GM21825 (cell line): ENCODE measurements around the gene NHEJ1.

Source experiments
- ATAC-seq: cut with Tn5 transposase; IDR thresholded peaks from one replicate; pipeline ENCODE4 v1.9.1; 2021; ENCODE audit warnings: mild to moderate bottlenecking, moderate library complexity; ENCODE audit not compliant: unreplicated experiment

Gene NHEJ1

DNA sequence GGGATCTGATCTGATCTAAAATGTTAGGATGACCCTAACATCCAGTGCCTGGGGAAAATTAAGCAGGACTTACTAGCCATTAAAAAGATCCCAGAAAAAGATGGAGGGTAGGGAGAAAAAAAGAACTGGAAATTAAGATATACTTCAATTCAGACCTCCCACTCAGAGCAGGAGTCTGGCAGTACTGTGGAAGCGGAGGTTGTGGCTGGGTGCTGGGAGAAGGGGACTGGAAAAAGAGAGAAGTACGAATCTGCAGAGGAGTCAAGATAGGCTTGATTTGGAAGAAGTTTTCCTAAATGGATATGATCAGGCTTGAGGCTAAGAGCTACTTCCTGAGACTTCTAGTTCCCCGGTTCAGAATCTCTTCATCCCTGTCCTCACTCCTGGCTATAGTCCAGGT is 66.4 kb downstream of the NHEJ1 start:
- no peak for ATAC-seq

DNA sequence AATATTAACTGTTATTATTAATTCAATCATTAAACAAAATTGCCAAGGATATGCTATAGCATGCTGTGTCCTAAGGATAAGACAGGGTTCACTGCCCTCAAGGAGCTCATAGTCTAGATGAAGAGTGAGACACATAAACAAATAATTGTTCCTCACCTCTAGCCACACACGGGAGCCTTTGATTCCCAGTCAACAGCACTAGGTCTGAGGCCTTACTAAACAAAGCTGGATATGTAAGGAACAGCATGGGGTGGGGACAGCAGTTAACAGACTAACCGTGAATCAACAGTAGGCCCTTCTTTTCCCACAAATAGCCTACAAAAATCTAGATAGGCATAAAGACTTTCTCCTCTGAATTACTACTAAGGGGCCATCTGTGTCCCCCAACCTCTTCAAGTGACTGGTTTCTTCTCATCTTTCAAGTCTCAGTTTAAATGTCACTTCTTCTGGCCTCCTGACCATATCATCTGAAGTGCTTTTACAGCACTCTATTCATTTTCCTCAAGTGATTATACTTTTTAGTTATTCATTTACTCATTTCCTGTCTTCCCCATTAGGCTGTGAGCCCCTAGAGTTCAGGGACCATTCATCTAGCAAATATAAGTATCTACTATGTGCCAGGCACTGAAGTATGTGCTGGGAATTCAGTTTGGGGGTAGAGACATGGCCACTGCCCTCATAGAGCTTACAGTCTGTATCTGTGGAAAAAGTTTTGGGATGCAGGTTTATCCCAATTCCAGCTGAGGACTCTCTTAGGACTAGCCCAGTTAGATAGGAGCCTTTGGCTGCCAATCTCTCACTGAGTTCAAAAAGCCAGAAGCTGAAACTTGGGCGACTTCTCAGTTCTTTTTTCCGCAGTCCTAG is 69.9 kb downstream of the NHEJ1 start:
- no peak for ATAC-seq

DNA sequence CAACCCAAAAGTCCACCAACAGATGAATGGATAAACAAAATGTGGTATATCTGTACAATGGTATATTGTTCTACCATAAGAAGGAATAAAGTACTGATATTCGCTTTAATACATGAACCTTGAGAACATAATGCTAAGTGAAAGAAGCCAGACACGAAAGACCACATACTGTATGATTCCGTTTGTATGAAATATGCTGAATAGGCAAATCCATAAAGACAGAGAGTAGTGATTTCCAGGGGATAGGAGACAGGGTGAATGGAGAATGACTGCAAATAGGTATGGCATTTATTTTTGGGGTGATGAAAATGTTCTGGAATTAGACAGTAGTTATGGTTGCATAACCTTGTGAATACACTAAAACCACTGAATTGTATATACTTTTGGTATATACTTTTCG is 71.3 kb downstream of the NHEJ1 start:
- ATAC-seq: no peak

DNA sequence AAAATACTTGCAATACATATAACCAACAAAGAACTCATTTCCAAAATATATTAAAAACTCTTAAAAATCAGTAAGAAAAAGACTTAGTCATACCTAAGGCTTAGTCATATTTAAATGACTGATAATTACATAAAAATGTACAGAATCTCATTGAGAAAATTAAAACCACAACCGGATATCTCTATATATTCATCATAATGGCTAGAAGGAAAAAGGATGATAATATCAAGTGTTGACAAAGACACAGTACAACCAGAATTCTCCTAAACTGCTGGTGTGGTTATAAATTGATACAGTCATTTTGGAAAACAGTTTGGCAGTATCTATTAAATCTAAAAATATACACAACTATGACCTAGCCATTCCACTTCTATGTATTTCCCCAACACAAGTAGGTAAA is 72.8 kb downstream of the NHEJ1 start:
- ATAC-seq: no peak

DNA sequence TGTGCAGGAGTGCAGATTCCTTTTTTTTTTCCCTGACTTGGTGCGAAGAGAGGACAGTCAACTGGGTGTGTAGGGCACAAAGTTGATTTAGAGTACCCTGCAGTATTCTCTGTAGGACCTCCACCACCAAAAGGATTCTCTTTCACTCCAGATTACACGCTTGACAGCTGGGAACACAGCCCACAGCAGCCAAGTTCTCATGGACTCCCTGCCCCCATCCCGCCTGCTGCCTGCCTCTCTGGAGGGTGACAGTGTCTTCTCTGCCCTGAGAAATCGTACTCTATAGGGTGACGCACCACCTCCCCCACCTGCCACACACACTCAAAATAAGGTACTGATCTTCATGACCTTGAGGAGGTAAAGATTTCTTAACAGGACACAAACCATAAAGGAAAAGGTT is 73.3 kb downstream of the NHEJ1 start:
- ATAC-seq: no peak

DNA sequence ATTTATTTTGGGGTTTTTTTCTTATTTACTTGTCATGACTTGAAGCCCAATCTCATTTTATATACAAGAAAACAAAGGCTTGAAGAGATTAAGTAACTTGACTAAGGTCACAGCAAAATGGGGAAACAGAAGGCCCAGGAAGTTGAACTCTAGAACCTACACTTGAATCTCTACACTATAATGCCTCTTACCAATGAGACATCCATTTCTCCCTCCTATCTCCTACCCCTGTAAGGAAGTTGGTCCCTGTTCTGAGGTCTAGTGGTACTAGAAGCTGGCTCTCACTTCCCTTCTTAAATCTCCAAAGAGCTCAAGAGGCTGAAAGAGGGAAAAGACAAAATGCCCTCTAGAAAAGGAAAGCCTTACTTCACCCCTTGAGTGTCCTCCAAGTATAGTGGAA is 74.4 kb downstream of the NHEJ1 start:
- no peak for ATAC-seq

DNA sequence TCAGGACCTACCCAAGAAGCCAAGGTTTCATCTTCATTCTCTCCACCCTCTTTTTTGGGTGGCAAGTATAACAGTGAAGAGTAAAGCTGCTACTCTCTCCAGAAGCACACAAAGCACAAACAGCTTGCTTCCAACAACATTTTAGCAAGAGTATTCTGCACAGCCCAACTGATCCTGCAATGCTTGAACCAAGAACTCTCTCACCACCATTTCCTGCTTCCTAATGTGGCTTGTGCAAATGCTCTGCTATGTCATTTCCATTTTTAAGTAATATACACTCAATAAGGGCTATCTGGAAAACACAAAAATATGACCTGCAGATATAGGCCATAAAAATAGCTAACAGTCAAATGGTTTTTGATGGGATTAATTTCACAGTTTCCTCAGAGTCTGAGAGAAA is 75.8 kb downstream of the NHEJ1 start:
- ATAC-seq: no peak

DNA sequence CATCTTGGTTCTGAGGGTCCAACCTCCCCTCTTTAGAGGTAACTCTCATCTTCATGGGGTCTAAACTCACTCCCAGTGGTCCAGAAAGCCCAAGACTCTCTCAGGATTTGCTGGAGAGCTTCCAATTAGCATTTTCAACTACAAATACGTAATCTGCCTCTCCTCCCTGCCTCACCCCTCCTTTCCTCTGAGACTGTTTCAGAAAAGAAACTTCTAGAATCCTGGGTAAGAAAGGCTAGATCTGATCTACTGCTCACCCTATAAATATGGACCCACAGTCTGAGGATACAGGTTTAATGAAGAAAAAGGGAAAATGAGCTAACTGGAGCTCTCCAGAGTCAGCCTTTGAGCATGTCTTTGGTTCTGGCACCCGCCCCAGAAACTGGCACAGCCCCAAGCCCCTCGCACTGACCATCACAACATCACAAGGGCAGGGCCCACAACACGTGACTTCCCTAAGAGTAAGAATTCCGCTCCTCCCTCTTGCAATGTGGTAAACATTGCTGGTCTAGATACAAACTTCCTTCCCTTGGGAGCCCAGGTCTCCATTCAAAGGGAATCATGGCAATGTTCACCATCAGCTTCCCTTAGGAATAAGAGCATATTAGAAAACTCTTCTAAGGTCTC is 78.2 kb downstream of the NHEJ1 start:
- no peak for ATAC-seq

DNA sequence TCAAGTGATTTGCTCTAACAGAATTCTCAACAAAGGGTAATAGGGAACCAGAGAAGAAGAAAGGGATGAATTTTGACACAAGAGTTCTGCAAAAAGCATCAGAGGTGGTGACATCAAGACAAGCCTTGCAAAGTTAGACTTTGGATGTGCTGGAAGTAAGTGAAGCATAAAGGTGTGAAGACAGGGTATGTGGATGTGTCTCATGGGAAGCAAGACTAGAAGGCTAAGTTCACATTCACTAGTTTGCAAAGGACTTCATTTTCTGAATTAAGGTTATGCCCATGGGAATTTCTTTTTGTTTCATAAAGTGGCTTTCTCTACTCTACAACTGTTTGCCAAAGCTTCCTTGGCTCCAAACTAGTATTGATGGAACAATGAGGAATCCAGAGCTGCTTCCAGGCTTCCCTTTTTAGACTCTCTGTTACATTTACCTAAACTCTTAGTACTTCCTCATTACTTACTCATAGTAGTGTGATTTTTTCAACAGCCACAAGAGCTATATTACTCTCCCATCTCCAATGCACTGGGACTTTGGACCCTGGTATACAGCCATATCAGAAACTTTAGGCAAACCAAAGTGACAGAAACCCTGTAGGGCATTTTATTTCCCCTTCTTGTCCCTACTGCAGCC is 78.8 kb downstream of the NHEJ1 start:
- ATAC-seq: no peak

DNA sequence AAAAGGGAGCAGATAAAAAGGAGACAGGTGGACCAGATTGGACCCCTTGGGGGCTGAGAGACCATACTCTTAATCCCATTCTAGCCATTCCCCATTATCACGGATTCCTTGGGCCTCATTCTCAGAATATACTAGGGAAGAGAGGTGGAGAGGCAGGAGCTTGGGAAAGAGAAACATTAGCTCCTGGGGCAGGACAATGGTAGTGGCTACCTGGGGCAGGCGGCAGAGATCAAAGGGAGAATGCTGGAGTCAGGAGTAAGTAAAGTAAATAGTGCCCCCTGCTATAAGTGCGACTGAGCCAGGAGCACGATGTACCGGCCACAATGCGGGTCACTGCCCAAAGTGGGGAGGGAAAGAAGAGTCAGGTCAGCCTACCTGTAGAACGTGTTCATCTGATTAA is 79.5 kb downstream of the NHEJ1 start:
- no peak for ATAC-seq

DNA sequence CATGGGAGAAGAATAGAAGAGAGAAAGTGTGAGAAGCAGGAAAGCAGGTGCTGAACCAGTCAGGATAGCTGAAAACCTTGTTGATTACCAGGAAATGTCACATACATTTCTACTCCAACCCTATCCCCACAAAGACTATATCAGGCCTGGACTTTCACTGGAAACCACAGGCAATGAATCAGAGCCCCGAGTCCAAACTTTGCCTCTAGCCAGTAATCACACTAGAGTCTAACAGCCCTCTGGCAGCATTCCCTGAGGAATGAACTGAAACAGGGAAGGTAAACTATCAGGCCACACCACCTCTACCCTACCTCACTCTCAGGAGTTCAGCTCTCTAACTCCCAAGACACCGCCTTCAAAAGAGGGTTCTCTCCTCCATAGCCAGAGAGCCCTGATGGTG is 81.2 kb downstream of the NHEJ1 start:
- no peak for ATAC-seq

DNA sequence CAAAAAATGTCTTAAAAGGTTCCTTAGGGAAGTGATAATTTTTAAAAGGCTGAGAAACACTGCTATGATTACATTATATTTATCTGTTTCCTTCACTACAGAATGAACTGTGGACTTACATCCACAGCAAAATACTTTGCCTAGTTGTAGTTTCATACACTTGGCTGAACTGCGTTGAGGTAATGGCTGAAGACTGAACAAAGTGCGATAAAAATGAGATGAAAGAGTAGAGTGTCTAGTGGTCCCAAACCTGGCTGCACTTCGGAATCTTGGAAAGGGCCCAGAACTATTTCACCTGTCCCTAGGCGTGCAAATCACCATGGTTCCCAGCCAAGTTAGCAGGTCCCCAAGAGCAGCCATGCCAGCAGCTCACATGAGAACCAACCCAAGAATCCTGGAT is 81.7 kb downstream of the NHEJ1 start:
- no peak for ATAC-seq

DNA sequence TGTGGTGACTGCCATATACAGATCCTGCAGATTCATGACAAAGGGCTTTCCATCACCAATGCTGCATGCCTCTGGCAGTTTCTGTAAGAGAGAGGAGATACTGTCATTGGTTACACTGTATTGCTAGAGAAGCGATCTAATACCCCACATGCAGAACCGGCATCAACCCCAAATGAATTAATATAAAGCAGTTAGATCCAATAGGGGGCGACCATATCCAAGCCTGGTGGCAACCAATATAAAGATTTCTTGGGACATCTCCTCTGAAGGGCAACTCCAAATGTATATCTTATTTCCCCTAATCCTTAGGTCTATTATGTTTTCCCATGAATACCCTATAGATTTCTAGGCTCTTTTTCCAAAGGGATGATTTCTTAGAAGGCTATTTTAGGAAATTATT is 82.5 kb downstream of the NHEJ1 start:
- ATAC-seq: no peak

DNA sequence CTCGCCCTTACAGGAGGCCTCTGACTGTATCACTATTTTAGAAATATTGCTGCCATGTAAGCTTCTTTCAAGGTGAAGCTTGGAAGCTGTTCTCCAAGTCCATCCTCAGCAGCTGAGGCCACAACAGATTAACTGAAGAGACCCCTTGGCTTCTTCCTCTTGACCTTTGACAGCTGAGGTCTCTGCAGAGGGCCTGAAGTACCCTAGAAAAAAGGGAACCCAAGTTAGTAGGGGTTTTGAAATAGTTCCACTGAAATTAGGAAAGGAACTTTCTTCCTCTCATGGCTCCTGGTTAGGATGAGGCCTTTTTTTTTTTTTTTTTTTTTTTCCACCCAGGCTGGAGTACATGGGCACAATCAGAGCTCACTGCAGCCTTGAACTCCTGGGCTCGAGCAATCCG is 84.4 kb downstream of the NHEJ1 start:
- no peak for ATAC-seq

DNA sequence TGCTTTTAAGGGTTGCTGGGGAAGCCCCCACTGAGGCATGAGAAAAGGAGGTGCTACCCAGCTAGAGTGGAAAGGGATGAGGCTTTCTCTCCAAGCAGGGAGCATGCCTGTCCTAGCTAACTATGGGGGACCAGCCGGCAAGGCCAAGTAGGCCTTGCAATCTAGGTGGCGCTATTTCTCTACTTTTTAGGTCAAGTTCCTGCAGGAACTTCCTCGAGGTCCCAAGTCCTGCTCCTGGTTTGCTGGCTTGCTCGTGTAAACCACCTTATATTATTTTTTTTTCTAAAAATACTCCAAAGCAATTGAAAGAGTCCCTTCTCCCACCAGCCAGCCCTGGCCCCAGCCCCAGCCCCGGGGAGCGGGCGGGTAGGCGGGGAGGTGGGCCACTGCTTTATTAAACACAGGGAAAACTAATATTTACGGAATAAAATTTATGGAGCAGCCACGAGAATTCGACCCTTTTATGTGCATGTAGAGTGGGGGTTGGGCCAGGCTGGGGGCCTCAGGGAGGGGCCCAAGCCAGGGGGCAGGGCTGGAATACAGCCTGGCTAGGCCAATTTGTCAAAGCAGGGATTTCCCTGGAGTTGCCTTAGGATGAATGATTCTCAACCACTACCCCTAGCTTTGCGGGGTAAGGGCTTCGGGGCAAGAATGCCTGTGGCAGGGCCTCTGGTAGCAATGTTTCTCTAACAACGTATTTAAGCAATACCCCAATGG is 87.0 kb downstream of the NHEJ1 start:
- no peak for ATAC-seq

DNA sequence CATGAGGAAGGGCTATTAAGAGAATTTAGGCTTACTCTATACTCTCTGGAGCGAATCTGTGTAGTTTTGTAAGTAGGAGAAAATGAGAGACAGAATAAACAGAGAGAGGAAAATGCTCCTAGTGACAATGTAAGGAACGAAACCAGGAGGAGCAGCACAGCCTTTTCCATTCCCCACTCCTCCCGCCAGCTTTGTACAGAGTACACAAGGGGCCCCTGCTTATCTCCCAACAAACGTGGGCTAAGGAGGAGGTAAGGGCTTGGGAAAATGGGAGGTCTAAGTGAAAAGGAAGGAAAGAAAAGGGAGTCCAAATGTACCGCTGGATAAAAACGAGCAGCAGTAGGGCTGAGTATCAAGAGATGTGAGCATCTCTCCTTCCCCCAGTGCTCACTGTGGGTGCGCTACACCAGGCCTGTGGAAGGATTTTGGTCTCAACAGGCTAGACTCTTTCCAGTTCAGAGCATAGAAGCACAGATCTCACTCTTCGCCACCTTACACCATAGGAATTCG is 87.8 kb downstream of the NHEJ1 start:
- ATAC-seq: no peak

DNA sequence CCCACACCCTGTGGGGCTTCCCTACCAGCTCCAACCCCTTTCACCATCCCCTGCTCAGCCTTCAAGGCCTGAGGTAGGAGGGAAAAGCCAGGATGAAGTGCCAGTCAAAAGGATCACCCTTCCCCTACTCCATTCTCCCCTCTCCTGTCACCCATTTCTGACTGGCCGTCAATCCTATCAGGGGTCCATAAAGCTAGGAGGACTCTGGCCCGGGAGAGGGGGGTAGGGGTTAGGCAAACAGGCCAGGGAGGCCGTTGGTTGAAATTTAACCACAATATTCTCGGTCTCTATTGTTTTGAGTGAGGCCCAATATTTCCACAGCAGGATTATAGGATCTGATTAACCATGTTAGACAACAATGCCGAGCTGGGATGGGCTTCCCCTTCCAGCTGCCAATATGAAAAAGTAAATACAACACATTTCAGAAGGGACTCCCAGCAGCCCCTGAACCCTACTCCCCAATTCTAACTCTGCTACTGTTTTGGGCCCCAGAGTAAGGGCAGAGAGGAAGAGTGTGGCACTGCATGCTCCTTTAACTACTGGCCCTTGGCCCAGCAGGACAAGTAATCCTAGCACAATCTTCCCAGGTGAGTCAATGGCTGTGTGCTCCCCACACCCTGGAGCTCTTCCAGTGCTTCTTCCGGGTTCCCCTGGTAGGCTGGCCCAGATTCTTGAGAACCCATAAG is 89.3 kb downstream of the NHEJ1 start:
- no peak for ATAC-seq

DNA sequence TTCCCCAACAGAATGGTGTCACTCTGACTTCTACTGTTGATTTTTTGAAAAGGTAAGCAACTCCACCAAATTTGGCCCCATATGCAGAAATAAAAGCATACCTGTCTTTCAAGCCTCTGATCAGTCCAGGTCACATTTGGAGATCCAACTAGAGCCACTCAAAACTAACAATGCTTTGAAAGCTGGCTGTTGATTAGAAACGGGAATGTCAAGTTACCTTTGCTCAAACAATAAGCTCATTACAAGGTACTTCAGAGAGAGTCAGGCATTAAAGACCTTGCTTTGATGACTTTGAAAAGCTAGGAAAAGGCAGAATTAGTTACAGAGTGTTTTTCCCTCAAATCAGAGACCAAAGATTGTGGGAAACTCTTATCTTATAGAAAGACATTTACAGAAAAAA is 95.1 kb downstream of the NHEJ1 start:
- no peak for ATAC-seq

DNA sequence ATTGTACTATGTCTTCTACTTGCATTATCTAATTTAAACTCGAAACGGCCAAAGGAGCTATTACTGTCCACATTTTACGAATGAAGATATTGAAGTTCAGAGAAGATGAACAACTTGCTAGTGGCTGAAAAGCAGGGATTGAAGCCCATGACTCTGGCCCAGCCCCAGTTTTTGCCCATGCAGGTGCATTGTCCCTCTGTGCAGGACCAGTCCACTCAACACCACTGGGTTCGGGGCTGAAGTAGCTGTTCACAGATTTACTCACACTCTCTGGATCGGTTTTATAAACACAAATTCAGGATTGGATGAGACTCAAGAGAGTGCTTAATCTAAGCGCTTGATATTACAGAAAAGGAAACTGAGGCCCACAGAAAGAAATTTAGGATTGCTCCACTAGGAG is 98.5 kb downstream of the NHEJ1 start:
- ATAC-seq: no peak

DNA sequence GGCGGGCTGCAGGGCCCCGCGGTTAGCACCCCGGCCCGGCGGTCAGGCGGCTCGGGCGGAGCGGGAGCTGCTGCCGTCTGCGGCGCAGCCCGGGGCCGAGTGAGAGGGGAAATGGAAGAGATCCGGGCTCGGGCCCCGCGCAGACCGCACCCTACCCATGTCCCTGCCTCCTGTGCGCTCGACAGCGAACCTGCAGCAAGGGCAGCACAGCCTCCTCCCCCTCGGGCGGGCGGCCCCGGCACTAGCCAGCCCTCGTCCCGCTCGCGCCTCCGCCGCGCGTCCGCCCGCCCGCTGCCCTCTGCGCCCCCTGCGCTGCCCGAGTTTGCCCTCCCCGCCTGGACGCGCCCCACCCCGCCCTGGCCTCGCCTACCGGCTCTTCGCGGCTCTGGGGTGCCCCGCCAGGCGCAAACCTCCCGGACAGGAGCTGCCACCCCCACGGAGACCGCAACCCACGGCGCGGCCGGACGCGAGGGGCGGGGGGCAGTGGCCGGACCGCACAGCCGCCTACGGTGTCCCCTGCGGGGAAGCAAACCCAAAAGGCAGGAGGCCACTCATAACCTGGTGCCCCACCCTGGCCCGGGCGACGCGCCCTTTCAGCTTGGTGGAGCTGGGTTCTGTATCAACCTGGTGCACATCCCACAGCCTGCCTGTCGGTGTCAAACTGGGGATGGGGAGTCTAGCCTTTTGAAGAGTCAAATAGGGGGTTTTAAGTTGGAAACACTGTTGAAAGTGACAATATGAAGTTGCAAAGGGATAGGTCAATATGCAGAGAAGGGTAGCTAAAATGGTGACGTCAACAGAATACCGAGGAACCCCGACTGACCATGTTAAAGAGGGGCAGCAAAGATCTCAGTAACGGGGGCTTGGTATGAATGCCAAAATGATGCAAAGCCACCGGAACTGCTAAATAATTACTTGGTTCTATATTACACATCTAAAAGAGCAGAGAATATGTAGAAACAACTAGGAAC is 99.5 kb downstream of the NHEJ1 start, which contains the start of gene IHH:
IHH (minus strand) TSS at position 101 of the 971 bp plus-strand sequence. CDS start 454 bp downstream, outside the sequence.
- ATAC-seq: no peak
